GM20000 (cell line): ENCODE data around the gene POLR1B.
"Not testable (repeated sequence)": the region's sequence is repeated elsewhere in the genome, so short reads cannot be mapped to it uniquely, and the experiment has no call there.

Experiments
- DNase-seq: peaks from one replicate; pipeline ENCODE4 v3.0.0; 2012; ENCODE audit warnings: low spot score
- CTCF ChIP-seq: IDR thresholded peaks from 2 replicates; pipeline ENCODE4 v1.5.1; 2012; ENCODE audit warnings: mild to moderate bottlenecking, control low read depth; ENCODE audit errors: extremely low read depth, missing control alignments

Gene POLR1B

GRCh38 chr2:112542123-112542983 is at the start of gene POLR1B:
Gene POLR1B (plus strand): TSS chr2:112542465. CDS start chr2:112542495, 30 bp downstream.
- TF ChIP-seq CTCF: no peak
- DNase-seq: peak; percentile 83

- TF ChIP-seq CTCF: no peak
- DNase-seq: peak; percentile 1
Observed at GRCh38 chr2:112493048-112493447, 49.2 kb upstream of the POLR1B start.

- peak; percentile 1 for DNase-seq
- TF ChIP-seq CTCF: no peak
Observed at GRCh38 chr2:112493858-112494648, 48.2 kb upstream of the POLR1B start.

GRCh38 chr2:112494828-112495227 is 47.4 kb upstream of the POLR1B start:
- DNase-seq: no peak
- no peak for TF ChIP-seq CTCF

- not testable (repeated sequence) for DNase-seq
Observed at GRCh38 chr2:112495878-112496277, 46.4 kb upstream of the POLR1B start.

- not testable (repeated sequence) for DNase-seq
Observed at GRCh38 chr2:112500850-112501484, 41.3 kb upstream of the POLR1B start.

- DNase-seq: not testable (repeated sequence)
Observed at GRCh38 chr2:112509239-112509998, 32.8 kb upstream of the POLR1B start.

- no peak for TF ChIP-seq CTCF
- DNase-seq: no peak
Observed at GRCh38 chr2:112516801-112517200, 25.5 kb upstream of the POLR1B start.
